SK-N-SH treated with all-trans-retinoic acid at 6 μM for 48 hours (cell line): ENCODE measurements around the gene PRLH.

ENCODE experiments used
- CREB5 ChIP-seq: fragments of 250-450 bp; sonication (Bioruptor Pico); IDR thresholded peaks from 2 replicates; pipeline ENCODE4 v1.5.1; 2020; ENCODE audit warnings: low read depth, mild to moderate bottlenecking, moderate library complexity
- OSR1 ChIP-seq: fragments of 250-450 bp; sonication (Bioruptor Pico); IDR thresholded peaks from 2 replicates; pipeline ENCODE4 v1.8.0; 2022; ENCODE audit warnings: moderate library complexity, mild to moderate bottlenecking, inconsistent platforms
- PPARA ChIP-seq: fragments of 250-450 bp; sonication (Bioruptor Pico); IDR thresholded peaks from 2 replicates; pipeline ENCODE4 v1.5.0; 2020; ENCODE audit warnings: mild to moderate bottlenecking, borderline replicate concordance
- RARB ChIP-seq: fragments of 250-450 bp; sonication (Bioruptor Pico); IDR thresholded peaks from 2 replicates; pipeline ENCODE4 v1.8.0; 2021; ENCODE audit warnings: mild to moderate bottlenecking, moderate library complexity

PRLH gene

GRCh38 chr2:237616373-237616733 is 50.0 kb downstream of the PRLH start (continued):
- TF ChIP-seq CREB5 (CRISPR knock-in tag) (no peak), OSR1 (no peak), PPARA (CRISPR knock-in tag) (no peak), RARB (no peak)
